ENCODE results near the gene ESYT1. TPM values are rescaled to one million over a fixed set of nuclear protein-coding genes. Genes with fewer than 3 reads are reported as not detected.

Gene ESYT1
- total RNA-seq, 1 experiment from 2014 or later = 107 TPM

DNA sequence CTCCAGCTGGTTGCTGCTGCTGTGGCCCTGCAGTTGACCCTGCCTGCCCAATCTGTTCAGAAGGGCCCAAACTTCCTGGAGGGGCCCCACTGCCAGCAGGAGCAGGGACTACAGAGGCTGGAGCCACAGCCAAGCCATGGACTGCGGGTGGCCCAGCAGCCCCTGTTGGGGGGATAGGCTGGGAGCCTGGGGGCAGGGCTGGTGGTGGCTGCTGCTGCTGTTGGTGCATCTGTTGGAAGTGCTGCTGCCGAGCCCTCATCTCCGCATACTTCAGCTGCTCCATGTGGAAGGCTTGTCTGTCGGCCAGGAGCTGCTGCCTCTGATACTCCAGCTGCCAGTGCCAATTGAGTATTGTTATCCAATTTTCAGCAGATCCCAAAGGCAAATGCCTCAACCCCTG, 37.3 kb downstream of the ESYT1 start:
- intact Hi-C loops (cut with micrococcal nuclease; ENCODE audit: unreplicated experiment) = no loop called here
- ChIA-PET CTCF (no interaction called here), POLR2A (ENCODE audit: low non-redundant PET) (no interaction called here)
- no TSS peak for BruUV-seq (replicated peaks)
- Histone ChIP-seq H3K9me3 (ENCODE audit: low read depth, low read length, poor library complexity, severe bottlenecking) (no peaks in the 10 kb centered on the region), H3K4me1 (ENCODE audit: insufficient read depth, low read length, poor library complexity, severe bottlenecking) (peaks cover 21% of the 10 kb centered on the region), H3K27ac (ENCODE audit: low read depth, low read length, poor library complexity, severe bottlenecking) (no peak overlapping the region), H3K27me3 (replicated peaks; ENCODE audit: insufficient read depth, low read depth, low read length, poor library complexity) (no peaks in the 10 kb centered on the region), H3K36me3 (ENCODE audit: insufficient read depth, low read length, poor library complexity, severe bottlenecking) (peaks cover 82% of the 10 kb centered on the region), H3K4me3 (ENCODE audit: low read depth, low read length, poor library complexity, severe bottlenecking) (no peak overlapping the region)
- TF ChIP-seq, protein P1, sequence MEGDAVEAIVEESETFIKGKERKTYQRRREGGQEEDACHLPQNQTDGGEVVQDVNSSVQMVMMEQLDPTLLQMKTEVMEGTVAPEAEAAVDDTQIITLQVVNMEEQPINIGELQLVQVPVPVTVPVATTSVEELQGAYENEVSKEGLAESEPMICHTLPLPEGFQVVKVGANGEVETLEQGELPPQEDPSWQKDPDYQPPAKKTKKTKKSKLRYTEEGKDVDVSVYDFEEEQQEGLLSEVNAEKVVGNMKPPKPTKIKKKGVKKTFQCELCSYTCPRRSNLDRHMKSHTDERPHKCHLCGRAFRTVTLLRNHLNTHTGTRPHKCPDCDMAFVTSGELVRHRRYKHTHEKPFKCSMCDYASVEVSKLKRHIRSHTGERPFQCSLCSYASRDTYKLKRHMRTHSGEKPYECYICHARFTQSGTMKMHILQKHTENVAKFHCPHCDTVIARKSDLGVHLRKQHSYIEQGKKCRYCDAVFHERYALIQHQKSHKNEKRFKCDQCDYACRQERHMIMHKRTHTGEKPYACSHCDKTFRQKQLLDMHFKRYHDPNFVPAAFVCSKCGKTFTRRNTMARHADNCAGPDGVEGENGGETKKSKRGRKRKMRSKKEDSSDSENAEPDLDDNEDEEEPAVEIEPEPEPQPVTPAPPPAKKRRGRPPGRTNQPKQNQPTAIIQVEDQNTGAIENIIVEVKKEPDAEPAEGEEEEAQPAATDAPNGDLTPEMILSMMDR (conservative IDR thresholded peaks at IDR 0.05; ENCODE audit: low read depth, low read length) = no peak
- TF ChIP-seq EZH2 (IDR thresholded peaks at IDR 0.05; ENCODE audit: borderline replicate concordance, low read depth, low read length, poor library complexity, severe bottlenecking) = no peak
- no peak for DNase-seq (ENCODE audit: low spot score)

DNA sequence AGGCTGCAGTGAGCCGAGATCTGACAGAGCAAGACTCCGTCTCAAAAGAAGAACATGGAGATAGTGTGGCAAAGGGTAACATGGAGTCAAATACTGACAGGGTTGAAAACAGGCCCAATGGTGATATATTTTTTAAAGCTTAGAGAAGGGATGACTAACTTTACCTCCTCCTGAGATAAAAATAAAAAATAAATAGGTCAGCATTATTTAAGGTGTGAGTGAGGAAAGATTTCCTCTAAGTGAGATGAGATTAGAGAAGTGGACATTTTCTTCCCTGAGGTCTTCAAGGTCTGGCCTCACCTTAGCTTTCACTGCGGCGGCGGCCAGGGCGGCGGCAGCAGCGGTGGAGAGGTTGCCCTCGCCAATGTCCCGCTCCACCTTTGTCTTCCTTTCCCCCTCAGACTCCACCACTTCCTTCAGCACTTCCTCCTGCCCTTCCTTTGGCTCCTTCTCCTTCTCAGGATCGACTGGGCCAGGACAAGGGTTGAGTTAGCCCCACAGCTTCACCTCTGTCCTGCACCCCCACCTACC, 41.2 kb downstream of the ESYT1 start:
- Histone ChIP-seq H3K4me3 (ENCODE audit: low read depth, low read length, poor library complexity, severe bottlenecking) (no peak overlapping the region), H3K27ac (ENCODE audit: low read depth, low read length, poor library complexity, severe bottlenecking) (no peak overlapping the region), H3K4me1 (ENCODE audit: insufficient read depth, low read length, poor library complexity, severe bottlenecking) (no peaks in the 10 kb centered on the region), H3K9me3 (ENCODE audit: low read depth, low read length, poor library complexity, severe bottlenecking) (no peaks in the 10 kb centered on the region), H3K27me3 (replicated peaks; ENCODE audit: insufficient read depth, low read depth, low read length, poor library complexity) (no peaks in the 10 kb centered on the region), H3K36me3 (ENCODE audit: insufficient read depth, low read length, poor library complexity, severe bottlenecking) (peaks cover 84% of the 10 kb centered on the region)
- intact Hi-C loops (cut with micrococcal nuclease; ENCODE audit: unreplicated experiment) = no loop called here
- DNase-seq (ENCODE audit: low spot score) = no peak
- CTCF ChIA-PET = no interaction called here
- TF ChIP-seq, protein P1 (conservative IDR thresholded peaks at IDR 0.05; ENCODE audit: low read depth, low read length) = no peak
- no peak for TF ChIP-seq EZH2 (IDR thresholded peaks at IDR 0.05; ENCODE audit: borderline replicate concordance, low read depth, low read length, poor library complexity, severe bottlenecking)
- POLR2A ChIA-PET (ENCODE audit: low non-redundant PET) = no interaction called here
- no TSS peak for BruUV-seq (replicated peaks)

DNA sequence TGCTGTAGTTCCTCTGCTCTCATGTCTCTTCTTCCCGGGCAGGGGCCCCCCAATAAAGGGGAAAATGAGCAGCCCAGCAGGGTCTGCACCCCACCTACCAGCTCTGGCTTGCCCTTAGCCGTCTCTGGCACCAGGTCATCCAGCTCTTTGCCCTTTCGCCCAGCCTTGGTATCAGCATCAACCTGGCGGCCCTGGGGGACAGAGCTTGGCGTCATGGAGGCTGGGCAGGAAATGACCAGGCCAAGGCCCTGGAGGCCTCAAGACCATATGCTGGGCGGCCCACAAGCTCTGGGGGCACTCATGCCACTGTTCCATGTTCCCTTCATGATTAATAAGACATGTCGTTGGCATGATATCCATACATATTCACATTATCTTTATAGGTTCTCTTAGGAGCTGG, 44.8 kb downstream of the ESYT1 start:
- no TSS peak for BruUV-seq (replicated peaks)
- H3K9me3 ChIP-seq (ENCODE audit: low read depth, low read length, poor library complexity, severe bottlenecking) = no peaks in the 10 kb centered on the region
- POLR2A ChIA-PET (ENCODE audit: low non-redundant PET) = no interaction called here

More for the DNA sequence above, 44.8 kb downstream of the ESYT1 start:
- Histone ChIP-seq H3K36me3 (ENCODE audit: insufficient read depth, low read length, poor library complexity, severe bottlenecking) (peaks cover 81% of the 10 kb centered on the region), H3K4me1 (ENCODE audit: insufficient read depth, low read length, poor library complexity, severe bottlenecking) (no peaks in the 10 kb centered on the region), H3K27ac (ENCODE audit: low read depth, low read length, poor library complexity, severe bottlenecking) (no peak overlapping the region), H3K27me3 (replicated peaks; ENCODE audit: insufficient read depth, low read depth, low read length, poor library complexity) (no peaks in the 10 kb centered on the region), H3K4me3 (ENCODE audit: low read depth, low read length, poor library complexity, severe bottlenecking) (no peak overlapping the region)
- TF ChIP-seq, protein P1 (conservative IDR thresholded peaks at IDR 0.05; ENCODE audit: low read depth, low read length) = no peak
- no peak for TF ChIP-seq EZH2 (IDR thresholded peaks at IDR 0.05; ENCODE audit: borderline replicate concordance, low read depth, low read length, poor library complexity, severe bottlenecking)
- intact Hi-C loops (cut with micrococcal nuclease; ENCODE audit: unreplicated experiment) = no loop called here
- no peak for DNase-seq (ENCODE audit: low spot score)
- CTCF ChIA-PET = no interaction called here

Data from A673 (cell line).